ENCODE data around the gene ALKBH5.
"Not testable (repeated sequence)": the region's sequence is repeated elsewhere in the genome, so short reads cannot be mapped to it uniquely, and the experiment has no call there.

The ALKBH5 gene

GRCh38 chr17:18187821-18188761 is 4.5 kb downstream of the ALKBH5 start:
- DNase-seq: no peak

DNA sequence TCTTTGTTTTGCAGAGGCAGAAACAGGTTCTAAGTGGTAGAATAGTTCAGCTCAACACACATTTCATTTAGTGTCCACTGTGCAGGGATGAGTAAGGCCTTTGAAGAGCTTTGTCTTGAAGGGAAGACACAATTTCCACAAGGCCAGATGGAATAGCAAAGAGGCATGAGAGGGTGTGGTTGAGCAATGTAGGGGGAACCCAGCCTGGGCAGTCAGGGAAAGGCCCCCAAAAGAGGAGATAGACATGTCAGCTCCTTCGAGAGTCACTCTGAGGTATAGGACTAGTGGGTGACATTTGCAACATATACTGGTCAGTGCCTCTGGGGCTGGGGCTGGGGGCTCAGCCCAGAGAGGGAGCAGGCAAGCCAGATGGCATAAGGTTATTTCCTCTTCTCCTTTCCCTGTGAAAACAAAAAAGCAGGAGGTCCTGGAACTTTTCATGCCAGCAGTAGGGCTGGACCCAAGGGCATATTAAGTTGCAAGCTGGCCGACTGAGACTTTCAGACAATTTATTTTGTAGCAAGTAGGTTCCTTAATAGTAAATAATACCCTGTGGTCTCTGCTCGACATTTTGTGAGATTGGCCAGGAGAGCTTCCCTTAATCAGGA is 7.1 kb downstream of the ALKBH5 start:
- no peak for DNase-seq

DNA sequence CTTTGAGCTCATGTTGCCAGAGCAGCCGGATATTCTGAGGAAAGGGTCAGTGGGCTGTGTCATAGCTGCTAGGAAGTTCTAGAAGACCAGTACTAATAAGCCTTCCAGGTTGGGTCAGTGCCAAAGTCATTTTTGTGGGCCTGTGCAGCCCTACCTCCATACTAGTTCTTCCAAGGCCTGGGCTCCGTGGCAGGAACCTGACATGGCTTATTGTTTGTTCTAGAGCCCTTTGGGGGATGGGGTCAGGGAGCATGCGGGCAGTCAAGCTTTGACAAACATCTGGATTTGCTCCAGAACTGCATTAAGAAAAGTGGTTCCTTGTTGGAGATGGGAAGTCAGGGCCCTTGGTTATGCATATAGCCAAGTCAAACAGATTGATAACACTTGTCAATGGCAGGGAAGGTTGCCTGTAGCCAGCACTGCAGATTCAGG is 7.6 kb downstream of the ALKBH5 start:
- DNase-seq: no peak

DNA sequence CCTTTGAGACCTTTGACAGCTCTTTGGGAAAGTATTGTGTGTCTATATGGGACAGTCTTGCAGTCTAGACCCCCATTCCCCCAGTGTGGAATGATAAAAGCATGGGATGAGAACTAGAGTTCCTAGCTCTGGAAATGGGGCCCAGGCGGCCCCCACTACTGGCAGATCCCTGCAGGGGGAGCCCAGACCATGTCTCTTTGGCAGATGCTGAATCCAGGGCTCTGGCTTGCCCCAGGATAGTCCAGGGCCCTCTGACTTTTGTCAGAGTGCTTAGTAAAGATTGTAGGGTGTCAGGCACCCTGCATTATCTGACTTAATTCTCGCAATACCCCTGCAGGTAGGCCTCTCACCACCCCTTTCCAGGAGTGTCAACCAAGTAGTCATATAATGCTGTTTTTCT is 8.3 kb downstream of the ALKBH5 start:
- DNase-seq: no peak

- DNase-seq: no peak
These were observed 10.8 kb downstream of the ALKBH5 start for GRCh38 chr17:18194394-18194793.

- DNase-seq: no peak
These were observed 11.2 kb downstream of the ALKBH5 start for GRCh38 chr17:18194804-18195203.

GRCh38 chr17:18195246-18195645 is 11.6 kb downstream of the ALKBH5 start:
- DNase-seq: no peak

GRCh38 chr17:18197535-18198194 is 14.0 kb downstream of the ALKBH5 start:
- no peak for DNase-seq

GRCh38 chr17:18198530-18198929 is 14.9 kb downstream of the ALKBH5 start:
- DNase-seq: no peak

- no peak for DNase-seq
These were observed 17.5 kb downstream of the ALKBH5 start for GRCh38 chr17:18201108-18201507.

GRCh38 chr17:18203308-18203707 is 19.7 kb downstream of the ALKBH5 start:
- no peak for DNase-seq

DNA sequence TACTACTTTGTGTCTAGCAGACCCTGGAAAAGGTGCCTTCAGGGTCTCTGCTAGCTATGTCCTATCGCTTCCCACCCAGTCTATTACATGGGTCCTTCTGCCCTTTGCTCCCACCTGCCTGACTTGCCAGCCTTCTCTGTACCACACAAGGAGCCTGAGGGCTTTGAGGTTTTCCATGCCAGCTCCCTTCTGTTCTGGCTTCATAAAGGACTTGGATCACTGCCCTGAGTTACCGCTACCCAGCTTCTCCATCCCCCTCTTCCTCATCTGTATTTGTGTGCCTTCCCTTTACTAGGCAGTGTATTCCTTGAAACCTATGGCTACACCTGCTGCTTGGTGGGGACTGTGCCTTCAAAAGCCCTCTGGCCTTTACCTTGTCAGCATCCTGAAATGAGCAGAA is 22.2 kb downstream of the ALKBH5 start:
- DNase-seq: no peak

DNA sequence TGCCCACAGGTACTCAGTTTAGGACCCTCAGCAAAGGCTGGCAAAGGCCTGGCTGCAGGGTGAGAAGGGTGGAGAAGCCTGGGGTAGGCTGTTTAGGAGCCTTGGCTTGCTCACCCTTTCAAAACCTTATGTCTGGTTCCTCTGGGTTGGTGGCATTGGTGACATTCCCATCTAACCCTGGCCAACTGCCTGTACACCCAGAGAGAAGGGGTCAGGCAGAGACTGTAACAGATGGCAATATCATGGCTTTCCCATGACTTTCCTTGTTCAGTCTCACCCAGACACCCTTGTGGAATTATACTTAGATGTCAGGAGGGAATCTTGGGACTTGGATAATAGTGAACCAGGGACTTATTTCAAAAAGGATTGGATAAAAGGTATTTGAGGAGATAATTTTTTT is 23.3 kb downstream of the ALKBH5 start:
- no peak for DNase-seq

DNA sequence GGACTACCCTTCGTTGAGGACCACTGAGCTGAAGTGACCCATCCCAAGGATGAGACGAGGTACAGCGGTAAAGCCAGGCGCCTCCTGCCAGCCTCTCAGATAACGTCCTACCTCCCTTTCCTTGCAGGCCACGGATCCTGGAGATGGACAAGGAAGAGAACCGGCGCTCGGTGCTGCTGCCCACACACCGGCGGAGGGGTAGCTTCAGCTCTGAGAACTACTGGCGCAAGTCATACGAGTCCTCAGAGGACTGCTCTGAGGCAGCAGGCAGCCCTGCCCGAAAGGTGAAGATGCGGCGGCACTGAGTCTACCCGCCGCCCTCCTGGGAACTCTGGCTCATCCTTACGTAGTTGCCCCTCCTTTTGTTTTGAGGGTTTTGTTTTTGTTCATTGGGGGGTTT is 24.5 kb downstream of the ALKBH5 start:
- DNase-seq: no peak

GRCh38 chr17:18213666-18214270 is 30.1 kb downstream of the ALKBH5 start:
- DNase-seq: no peak

- not testable (repeated sequence) for DNase-seq
These were observed 33.3 kb downstream of the ALKBH5 start for GRCh38 chr17:18216906-18217305.

- peak; percentile 18 for DNase-seq
These were observed 33.9 kb downstream of the ALKBH5 start for GRCh38 chr17:18217412-18218015.

- no peak for DNase-seq
These were observed 35.3 kb downstream of the ALKBH5 start for GRCh38 chr17:18218756-18219415.

GRCh38 chr17:18224053-18224386 is 40.4 kb downstream of the ALKBH5 start:
- no peak for DNase-seq

GRCh38 chr17:18224387-18225120 is 40.9 kb downstream of the ALKBH5 start:
- no peak for DNase-seq

GRCh38 chr17:18225121-18225641 is 41.6 kb downstream of the ALKBH5 start, which contains the start of gene LLGL1:
Gene LLGL1, plus strand, starts transcription at chr17:18225635. Its CDS starts 48 bp downstream, at chr17:18225683.
- peak; percentile 90 for DNase-seq

Measured in NCI-H1694 treated with DMSO at 0.1 percent for 48 hours (cell line).